Measurements from ENCODE around the gene LAMA3.

The LAMA3 gene

GRCh38 chr18:23971666-23972230 is 282.5 kb downstream of the LAMA3 start:
- DNase-seq (ENCODE audit: low read depth) = no peak

DNA sequence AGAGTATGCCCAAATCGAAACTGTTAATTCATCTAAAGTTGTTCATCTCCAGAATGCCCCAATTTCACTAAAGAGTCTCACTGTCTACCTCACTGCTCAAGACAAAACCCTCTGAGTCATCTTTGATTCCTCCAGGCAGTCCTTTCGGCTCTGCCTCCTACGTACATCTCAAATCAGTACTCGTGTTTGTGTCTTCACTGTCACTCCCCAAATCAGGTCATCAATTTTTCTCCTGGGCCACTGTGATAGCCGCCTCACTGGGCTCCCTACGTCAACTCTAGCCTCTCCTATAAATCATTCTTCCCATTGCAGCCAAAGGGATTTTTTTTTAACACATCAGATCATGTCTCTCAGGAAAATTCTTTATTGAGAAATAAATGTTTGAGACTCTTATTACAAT is 283.2 kb downstream of the LAMA3 start:
- no peak for DNase-seq (ENCODE audit: low read depth)

GRCh38 chr18:23977103-23977502 is 287.9 kb downstream of the LAMA3 start:
- DNase-seq (ENCODE audit: low read depth) = no peak

DNA sequence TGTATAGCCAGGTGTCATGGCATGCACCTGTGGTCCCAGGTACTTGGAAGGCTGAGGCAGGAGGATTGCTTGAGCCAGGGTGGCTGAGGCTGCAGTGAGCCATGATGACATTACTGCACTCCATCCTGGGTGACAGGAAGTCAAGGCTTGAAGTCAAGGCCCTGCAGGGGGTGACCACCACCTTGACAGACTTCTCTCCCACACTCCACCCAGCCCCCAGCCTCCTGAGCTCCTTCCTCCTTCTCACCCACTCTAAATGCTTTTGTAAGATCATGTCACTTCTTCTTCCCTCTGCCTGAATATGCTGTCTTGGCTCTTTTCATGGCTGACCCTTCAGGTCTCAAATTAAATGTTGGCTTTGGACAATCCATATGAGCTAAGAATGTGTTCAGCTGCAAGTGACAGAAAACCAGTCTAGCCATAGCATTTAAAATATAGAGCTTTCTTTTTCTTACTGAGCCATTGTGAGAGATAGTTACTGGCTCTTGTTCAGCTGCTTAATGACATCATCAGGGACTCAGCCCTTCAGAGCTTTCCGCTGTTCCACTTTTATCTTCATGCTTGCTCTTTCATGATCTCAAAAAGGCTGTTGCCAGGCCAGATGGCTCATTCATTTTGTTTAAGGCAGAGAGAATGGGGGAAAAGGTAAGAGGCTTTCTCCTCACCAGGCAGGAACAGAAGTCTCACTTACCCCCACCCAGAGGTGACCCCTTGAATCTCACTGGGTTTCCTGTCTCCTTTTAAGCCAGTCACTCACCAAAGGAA is 288.6 kb downstream of the LAMA3 start:
- no peak for DNase-seq (ENCODE audit: low read depth)

- no peak for DNase-seq (ENCODE audit: low read depth)
Observed at GRCh38 chr18:23981369-23981980, 292.2 kb downstream of the LAMA3 start.

- no peak for DNase-seq (ENCODE audit: low read depth)
Observed at GRCh38 chr18:23982155-23983079, 293.2 kb downstream of the LAMA3 start.

DNA sequence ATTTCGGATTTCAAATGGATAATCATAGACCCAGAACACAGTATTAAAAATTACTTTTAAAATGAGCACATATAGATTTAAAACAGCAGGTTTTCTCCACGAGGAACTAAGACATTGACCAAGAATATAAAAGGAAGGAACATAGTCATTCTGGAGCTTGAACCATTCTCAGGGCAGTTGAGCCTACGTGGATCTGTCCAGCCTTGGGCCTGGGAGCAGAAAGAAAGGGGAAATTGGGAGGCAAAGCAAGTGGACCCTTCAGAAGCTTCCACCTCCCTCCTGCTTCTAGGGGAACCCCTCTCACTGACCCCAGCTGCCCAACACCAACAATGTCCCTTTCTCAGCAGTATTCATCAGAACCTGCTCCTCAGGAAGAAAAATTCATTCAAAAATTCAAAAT is 293.9 kb downstream of the LAMA3 start:
- DNase-seq (ENCODE audit: low read depth) = no peak

DNA sequence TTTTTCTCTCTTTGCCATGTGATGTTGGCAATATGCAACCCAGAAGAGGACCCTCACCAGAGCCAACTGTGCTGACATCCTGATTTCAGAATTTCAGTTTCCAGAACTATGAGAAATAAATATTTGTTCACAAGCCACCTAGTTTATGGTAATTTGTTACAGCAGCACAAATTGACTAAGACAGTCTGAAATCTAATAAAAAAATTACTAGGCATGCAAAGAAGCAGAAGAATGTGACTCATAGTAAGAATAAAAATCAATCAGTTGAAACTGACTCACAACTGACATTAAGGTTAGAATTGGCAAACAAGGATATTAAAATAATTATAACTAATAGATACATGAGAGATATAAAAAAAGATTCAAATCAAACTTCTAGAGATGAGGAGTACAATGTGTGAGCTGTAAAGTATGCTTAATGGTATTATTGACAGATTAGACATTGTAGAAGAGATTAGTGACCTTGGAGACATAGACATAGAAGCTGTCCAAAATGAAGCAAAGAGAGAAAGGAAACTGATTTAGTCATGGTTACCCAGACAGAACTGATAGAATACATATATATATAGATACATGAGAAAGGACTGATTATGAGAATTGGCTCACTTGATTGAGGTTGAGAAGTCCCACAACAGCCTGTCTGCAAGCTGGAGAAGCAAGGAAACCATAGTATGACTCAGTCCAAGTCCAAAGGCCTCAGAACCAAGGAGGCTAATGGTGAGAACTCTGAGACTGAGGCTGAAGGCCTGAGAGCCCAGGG is 297.5 kb downstream of the LAMA3 start:
- DNase-seq (ENCODE audit: low read depth) = no peak

- DNase-seq (ENCODE audit: low read depth) = no peak
Observed at GRCh38 chr18:23990474-23991410, 301.5 kb downstream of the LAMA3 start.

- DNase-seq (ENCODE audit: low read depth) = no peak
Observed at GRCh38 chr18:23992089-23992940, 303.1 kb downstream of the LAMA3 start.

GRCh38 chr18:23992941-23993280 is 303.7 kb downstream of the LAMA3 start:
- no peak for DNase-seq (ENCODE audit: low read depth)

- peak; percentile 85 for DNase-seq (ENCODE audit: low read depth)
Observed at GRCh38 chr18:23994361-23994902, 305.2 kb downstream of the LAMA3 start.

GRCh38 chr18:23995180-23995579 is 305.9 kb downstream of the LAMA3 start:
- DNase-seq (ENCODE audit: low read depth) = no peak

DNA sequence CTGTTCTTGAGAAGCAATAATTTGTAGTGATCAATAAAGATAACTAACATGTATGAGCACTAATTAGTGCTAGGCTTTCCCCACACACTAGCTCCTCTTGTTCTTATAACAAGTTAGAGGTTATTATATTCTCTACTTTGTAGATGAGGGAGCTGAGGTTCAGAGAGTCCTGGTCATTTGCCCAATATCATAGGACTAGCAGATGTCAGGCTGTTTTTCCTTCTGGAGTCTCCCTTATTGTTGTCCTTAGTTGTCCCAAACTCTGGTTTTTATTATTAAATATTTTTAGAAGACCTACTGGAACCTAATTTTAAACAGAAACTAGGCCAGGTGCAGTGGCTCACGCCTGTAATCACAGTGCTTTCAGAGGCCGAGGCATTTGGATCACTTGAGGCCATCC is 308.8 kb downstream of the LAMA3 start:
- DNase-seq (ENCODE audit: low read depth) = no peak

DNA sequence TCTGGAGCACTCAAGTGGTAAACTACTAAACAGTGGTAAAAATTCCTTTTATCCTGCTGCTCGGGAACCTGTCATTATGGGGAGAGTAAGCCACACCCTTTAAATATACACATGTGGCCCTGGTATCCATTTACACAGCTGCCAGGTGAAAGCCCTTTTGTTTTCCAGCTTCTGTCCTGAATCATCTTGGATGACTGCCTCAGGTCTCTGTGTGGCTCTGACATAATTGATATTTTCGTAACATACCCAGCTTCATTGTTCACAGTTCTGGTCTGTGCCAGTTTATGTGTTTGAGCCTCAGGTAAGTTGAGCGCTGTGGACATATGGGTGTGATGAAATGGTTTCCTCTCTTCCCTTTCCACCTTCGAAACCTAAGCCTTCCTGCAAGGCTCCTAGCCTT is 309.6 kb downstream of the LAMA3 start:
- DNase-seq (ENCODE audit: low read depth) = no peak

GRCh38 chr18:24000613-24001490 is 311.6 kb downstream of the LAMA3 start:
- no peak for DNase-seq (ENCODE audit: low read depth)

DNA sequence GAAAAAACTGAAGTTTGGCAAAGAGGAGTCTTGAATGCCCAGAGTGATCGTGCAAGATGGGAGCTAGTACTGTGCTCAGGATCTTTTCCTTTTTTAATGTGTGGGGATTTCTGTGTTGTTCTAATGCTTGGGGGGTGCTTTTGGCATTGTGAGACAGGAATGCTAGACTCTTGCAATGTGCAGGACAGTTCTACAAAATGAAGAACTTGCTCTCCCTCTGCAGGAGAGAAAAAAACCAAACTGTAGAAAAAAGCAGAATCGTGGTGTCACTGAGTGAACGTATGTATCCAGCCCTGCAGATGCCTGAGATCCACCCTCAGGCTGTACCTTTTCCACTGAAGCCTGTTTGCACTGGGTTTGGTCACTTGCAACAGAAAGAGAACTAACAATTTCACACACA is 313.2 kb downstream of the LAMA3 start:
- no peak for DNase-seq (ENCODE audit: low read depth)

- DNase-seq (ENCODE audit: low read depth) = no peak
Observed at GRCh38 chr18:24003288-24003687, 314.0 kb downstream of the LAMA3 start.
